WI38 (cell line): ENCODE measurements around the gene OLFML3.
"Not testable (repeated sequence)": the region's sequence is repeated elsewhere in the genome, so short reads cannot be mapped to it uniquely, and the experiment has no call there.

Source experiments
- H3K4me3 ChIP-seq: 2 replicates; pipeline ENCODE4 v1.5.1; 2011; ENCODE audit warnings: low read depth, mild to moderate bottlenecking, control low read depth, low read length
- CTCF ChIP-seq: IDR thresholded peaks from 2 replicates; pipeline ENCODE4 v1.5.1; 2012; ENCODE audit warnings: low read depth, mild to moderate bottlenecking, control low read depth, low read length

Gene OLFML3

GRCh38 chr1:113943028-113943811, 36.1 kb upstream of the OLFML3 start:
- H3K4me3 ChIP-seq = no peak overlapping the region
- no peak for TF ChIP-seq CTCF

GRCh38 chr1:113945329-113945728, 33.9 kb upstream of the OLFML3 start:
- H3K4me3 ChIP-seq = no peak overlapping the region
- no peak for TF ChIP-seq CTCF

- H3K4me3 ChIP-seq = no peak overlapping the region
- TF ChIP-seq CTCF = no peak
Observed at GRCh38 chr1:113946112-113946511, 33.2 kb upstream of the OLFML3 start.

DNA sequence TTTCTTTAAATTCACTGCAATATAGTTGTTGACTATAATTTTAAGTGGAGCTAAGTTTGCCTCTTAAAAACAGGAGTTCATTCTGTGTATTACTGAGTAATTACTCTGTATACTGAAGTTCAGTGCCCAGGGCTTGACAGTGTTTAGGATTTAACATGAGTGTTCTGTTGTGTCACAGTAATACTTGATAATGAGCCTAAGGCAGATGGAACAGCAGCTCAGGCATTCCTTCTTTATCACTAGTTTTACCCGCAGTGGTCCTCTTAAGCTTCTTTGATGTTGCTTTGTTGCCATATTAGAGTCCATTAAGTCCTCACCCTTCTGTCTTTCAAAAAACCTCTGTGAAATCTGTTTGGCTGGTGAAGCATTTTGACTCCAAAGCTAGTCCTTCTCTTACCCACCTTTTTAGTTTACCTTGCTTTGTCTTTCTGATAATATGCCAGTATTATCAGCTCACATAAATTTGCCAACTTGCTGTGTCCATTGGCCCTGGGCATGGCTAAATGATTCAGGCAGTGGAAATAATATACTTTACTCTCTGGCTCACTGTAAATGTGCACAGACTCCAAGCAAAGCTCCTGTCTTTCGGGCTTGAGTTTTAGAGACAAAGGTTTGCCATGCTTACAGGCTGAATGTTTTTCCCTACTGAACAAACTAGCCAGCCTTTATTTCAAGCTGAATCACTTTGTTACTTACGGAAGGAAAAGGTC, 32.4 kb upstream of the OLFML3 start:
- no peak for TF ChIP-seq CTCF
- H3K4me3 ChIP-seq = no peak overlapping the region

DNA sequence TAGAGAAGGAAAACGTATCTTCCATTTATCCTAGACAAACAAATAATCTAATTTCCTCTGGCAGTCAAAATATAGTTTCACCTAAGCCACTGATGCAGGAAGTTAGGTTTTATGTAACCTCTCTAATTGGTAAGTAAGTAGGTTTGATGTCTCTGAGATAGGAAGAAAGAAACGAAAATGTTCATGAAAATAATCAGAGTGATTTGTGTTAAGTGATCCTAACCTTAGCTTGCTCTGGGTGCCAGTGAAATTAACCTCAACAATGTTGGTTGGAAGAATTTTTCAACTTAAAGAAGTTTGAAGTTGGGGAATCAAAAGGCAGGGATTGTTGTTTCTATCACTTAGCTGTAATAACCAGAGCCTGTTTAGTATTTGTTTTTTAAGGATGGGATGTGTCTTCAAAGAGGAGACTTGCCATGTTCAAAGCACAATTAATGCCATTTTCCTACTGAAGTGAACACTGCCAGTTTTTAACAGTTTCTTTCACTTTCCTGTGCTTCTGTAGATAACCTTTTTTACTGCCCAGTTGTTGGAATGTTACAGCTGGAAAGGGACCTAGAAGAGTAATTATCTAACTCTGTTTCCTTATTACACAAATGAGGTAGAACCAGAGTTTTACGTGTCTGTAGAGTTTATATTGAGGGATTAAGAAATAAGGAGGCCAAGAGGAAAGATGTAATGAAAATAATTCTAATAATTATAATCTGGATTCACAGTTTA, 31.7 kb upstream of the OLFML3 start:
- TF ChIP-seq CTCF = no peak

DNA sequence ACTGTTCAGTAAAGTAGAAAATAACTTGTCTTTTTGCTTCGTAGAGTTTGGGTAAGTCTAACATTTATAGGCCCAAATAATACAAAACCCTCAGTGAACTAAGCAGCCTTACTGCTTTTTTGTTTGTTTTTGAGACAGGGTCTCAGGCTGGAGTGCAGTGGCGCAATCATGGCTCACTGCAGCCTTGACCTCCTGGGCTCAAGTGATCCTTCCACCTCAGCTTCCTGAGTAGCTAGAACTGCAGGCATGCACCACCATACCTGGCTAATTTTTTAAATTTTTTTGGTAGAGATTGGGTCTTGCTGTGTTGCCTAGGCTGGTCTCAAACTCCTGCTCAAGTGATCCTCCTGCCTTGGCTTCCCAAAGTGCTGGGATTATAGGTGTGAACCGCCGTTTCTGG, 31.1 kb upstream of the OLFML3 start:
- not testable (repeated sequence) for H3K4me3 ChIP-seq

More for the DNA sequence above, 31.7 kb upstream of the OLFML3 start:
- H3K4me3 ChIP-seq = no peak overlapping the region

DNA sequence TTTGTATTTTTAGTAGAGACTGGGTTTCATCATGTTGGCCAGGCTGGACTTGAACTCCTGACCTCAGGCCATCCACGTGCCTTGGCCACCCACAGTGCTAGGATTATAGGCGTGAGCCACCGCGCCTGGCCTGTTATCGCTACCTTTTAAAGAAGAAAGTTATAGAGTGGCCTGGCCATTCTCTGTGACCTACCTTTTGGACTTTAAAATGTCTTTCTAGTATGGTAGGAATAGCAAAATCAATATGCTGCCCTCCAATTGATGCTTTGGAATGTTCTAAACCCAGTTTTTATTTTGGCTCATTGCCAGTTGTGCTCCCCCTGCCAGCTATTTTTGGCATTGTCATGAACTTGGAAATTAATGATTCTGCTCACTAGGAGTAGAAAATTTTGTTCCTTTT, 30.3 kb upstream of the OLFML3 start:
- no peak overlapping the region for H3K4me3 ChIP-seq
- no peak; the same call in 1 of the 2 replicates for TF ChIP-seq CTCF
